Coronary artery (tissue), 2 donors: ENCODE measurements around the gene RGS6.
A peak's percentile ranks its signal among the peaks of the same experiment; 100 is the strongest.

Experiments used
- DNase-seq: peaks from one replicate; pipeline ENCODE4 v3.0.0-alpha.2; 2017; ENCODE audit warnings: low spot score
- H3K27ac ChIP-seq, 2 donors: fragments of 200-600 bp; sonication (generic); one replicate each; pipeline ENCODE4 v1.5.1; 2016 to 2019
- H3K4me3 ChIP-seq: fragments of 200-600 bp; sonication (generic); 2 replicates; pipeline ENCODE4 v1.5.1; 2016; ENCODE audit warnings: mild to moderate bottlenecking, moderate library complexity
- CTCF ChIP-seq: fragments of 200-600 bp; sonication (generic); IDR thresholded peaks from one replicate; pipeline ENCODE4 v1.5.1; 2019; ENCODE audit warnings: antibody characterized with exemption

RGS6 gene

DNA sequence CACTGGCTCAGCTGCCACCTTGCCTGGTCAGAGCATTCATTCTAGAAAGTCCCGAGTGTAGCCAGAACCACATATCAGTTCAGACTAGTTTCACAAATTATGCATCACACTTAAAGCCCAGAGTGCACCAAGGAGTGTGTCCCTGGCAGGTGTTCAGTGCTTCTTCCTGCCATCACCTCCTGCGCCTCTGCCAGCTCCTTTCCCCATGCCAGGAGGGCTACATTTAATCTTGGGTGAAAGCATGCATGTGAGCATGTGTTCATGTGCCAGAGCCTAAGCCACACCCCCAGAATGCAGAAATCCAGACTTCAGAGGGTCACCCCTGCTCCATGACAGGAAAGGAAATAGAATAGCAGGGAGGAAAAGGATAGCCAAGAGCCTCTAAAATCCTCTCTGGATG lies 580.1 kb downstream of the RGS6 start:
- Histone ChIP-seq H3K27ac (no peak overlapping the region), H3K4me3 (no peak overlapping the region)
- DNase-seq: no peak
- no peak for TF ChIP-seq CTCF

DNA sequence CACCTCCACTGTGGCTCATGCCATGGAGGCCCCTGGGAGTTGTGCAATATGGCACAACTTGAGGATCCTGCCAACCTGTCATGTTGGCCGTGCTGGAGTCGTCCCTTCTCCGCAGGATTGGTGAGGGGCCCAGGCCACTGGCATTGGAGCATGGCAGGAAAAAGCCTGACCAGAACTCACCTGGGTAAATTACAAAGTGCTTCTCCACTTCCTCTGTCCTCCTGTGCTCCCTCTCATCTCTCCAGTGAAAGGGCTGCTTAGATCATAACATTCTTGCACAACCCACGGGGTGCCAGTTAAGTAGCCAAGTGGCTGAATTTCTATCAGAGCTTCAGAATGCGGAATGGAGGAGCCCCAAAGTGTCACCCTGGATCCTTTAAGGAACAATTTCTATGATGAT lies 580.7 kb downstream of the RGS6 start:
- no peak for DNase-seq
- no peak for TF ChIP-seq CTCF
- Histone ChIP-seq H3K27ac (no peak overlapping the region), H3K4me3 (no peak overlapping the region)

GRCh38 chr14:72513346-72513745 lies 581.1 kb downstream of the RGS6 start:
- DNase-seq: no peak
- H3K27ac ChIP-seq: no peak overlapping the region
- TF ChIP-seq CTCF: no peak

DNA sequence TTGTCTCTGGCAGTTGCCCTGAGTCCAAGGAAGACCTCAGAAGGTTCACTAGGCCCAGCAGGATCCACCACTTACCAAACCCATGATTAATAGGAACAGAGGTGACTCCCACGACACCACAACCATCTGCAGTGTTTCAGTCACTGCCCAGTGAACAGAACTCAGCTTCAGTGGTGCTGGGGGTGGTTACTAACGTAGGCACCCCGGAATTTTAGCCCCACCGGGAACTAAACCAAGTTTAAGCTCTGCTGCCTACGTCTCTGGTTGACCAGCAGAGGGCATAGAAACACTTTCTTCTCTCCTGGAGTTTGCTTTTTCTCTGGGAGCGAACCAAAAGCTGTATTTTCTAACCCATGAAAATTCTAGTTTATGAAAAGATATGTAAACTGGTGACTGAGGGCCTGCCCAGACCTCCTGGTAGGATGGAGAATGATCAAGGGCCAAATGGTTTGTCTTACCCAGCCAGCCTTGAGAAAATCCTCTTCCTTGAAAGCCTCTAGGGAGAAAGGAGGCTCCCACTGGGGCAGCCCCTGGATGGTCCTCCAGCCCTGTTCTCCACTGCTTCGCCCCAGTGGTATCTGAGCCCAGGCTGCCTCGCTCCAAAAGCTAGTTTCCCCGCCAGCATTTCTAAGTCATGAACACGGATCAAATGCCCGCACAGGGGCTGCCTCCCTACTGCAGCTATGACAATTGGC lies 581.9 kb downstream of the RGS6 start:
- H3K27ac ChIP-seq: no peak overlapping the region
- DNase-seq: no peak
- H3K4me3 ChIP-seq: no peak overlapping the region
- peak; percentile 36 for TF ChIP-seq CTCF

More at GRCh38 chr14:72513346-72513745, 581.1 kb downstream of the RGS6 start:
- H3K4me3 ChIP-seq: no peak overlapping the region

- H3K4me3 ChIP-seq: no peak overlapping the region
- DNase-seq: no peak
- no peak for TF ChIP-seq CTCF
- no peak overlapping the region for H3K27ac ChIP-seq
Observed at GRCh38 chr14:72514660-72515025, 582.4 kb downstream of the RGS6 start.

- no peak overlapping the region for H3K27ac ChIP-seq
- H3K4me3 ChIP-seq: no peak overlapping the region
- no peak for DNase-seq
- no peak for TF ChIP-seq CTCF
Observed at GRCh38 chr14:72515779-72516770, 583.8 kb downstream of the RGS6 start.
